ENCODE data around the gene PCK2.

Gene PCK2

DNA sequence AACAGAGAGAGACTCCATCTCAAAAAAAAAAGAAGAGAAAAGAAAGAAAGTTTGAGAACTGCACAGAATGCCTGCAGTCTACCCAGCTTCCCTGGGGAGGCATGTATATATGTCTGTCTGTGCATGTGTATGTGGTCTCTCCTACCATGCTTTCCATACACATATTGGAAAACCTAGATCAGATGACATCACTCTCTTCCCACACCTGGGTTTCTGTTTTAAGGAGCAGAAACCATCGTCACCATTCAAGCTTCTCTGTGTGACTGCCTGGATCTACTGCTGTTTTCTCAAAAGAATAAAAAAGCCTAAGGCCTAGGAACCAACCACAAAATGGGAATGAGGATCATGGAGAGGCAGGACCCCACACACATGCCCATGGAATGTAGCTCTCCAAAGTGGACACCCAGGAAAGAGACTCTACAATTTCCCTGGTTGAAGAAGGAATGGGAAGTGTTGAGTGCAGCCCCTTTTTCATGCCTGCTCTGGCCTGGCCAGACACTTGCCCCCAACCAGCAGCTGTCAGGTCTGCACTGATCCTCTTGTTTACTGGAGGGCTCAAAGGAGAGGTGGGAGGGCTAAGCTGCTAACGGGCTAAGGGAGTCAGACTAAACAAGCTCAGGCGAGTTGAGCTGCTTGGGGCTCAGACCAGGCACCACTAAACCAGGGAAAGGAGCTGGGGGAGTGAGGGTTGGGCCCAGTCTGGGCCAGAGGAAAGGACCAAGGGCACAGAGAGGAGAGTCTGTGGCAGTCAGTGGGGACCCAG is 7.7 kb upstream of the PCK2 start:
- TF ChIP-seq, protein P1, sequence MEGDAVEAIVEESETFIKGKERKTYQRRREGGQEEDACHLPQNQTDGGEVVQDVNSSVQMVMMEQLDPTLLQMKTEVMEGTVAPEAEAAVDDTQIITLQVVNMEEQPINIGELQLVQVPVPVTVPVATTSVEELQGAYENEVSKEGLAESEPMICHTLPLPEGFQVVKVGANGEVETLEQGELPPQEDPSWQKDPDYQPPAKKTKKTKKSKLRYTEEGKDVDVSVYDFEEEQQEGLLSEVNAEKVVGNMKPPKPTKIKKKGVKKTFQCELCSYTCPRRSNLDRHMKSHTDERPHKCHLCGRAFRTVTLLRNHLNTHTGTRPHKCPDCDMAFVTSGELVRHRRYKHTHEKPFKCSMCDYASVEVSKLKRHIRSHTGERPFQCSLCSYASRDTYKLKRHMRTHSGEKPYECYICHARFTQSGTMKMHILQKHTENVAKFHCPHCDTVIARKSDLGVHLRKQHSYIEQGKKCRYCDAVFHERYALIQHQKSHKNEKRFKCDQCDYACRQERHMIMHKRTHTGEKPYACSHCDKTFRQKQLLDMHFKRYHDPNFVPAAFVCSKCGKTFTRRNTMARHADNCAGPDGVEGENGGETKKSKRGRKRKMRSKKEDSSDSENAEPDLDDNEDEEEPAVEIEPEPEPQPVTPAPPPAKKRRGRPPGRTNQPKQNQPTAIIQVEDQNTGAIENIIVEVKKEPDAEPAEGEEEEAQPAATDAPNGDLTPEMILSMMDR (IDR thresholded peaks at IDR 0.05; ENCODE audit: low read depth, low read length): no peak

DNA sequence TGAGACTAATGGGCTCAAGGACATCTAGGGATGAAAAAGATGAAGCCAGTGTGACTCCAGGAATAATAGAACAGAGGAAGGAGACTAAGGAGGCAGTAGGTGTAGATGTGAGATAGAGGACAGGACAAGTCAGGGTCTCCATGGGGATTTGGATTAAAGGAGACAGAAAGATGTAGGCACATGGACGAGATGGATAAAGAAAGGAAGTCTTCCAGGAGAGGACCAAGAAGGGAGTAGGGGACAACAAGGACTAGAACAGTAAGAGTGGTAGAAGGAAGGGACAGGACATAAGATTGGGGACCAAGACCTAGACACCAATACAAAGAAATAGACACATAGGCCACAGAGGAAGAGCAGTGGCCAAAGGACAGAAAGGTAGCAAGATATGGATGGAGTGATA is 7.1 kb upstream of the PCK2 start:
- DNase-seq (ENCODE audit: extremely low read depth, low read depth): no peak
- TF ChIP-seq, protein P1 (IDR thresholded peaks at IDR 0.05; ENCODE audit: low read depth, low read length): no peak

More for the DNA sequence above, 7.7 kb upstream of the PCK2 start:
- no peak for DNase-seq (ENCODE audit: extremely low read depth, low read depth)

DNA sequence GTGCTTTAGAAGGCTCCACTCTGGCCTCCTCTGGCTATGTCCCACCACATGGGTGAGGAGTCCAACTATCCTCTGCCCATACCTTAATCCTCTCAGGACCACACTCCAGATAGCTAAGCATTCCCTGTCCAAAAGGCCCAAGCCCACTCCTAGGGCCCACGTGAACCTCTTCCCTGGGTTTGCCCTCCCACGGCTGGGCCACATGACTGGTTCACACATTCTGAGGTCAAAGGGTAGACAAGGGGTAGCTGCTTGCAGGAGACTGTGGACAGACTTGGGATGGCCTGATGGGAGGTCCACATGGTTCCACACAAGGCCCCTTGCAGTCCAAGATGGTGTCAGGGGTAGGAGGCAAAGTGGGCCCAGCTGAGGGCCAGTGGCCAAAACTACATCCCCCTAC is 6.0 kb upstream of the PCK2 start:
- DNase-seq (ENCODE audit: extremely low read depth, low read depth): no peak

DNA sequence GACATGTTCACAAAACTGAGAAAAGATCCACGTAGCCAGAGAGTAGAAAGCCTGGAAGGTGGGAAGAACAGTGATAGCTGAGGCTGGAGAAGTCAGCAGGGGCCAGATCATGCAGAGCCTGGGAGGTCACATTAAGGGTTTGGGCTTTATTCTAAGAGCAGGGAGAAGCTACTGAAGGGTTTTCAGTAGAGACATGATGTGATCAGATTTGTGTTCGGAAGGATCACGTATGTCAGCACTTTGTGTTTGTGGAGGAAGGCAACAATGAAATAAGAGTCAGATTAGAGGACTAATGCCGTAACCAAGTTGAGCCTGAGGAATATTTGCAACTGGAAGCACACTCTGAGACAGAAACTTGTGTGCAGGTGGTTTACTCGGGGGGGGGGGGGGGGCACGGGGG is 4.2 kb upstream of the PCK2 start:
- TF ChIP-seq, protein P1 (IDR thresholded peaks at IDR 0.05; ENCODE audit: low read depth, low read length): no peak
- no peak for DNase-seq (ENCODE audit: extremely low read depth, low read depth)

More for the DNA sequence above, 6.0 kb upstream of the PCK2 start:
- TF ChIP-seq, protein P1 (IDR thresholded peaks at IDR 0.05; ENCODE audit: low read depth, low read length): no peak

DNA sequence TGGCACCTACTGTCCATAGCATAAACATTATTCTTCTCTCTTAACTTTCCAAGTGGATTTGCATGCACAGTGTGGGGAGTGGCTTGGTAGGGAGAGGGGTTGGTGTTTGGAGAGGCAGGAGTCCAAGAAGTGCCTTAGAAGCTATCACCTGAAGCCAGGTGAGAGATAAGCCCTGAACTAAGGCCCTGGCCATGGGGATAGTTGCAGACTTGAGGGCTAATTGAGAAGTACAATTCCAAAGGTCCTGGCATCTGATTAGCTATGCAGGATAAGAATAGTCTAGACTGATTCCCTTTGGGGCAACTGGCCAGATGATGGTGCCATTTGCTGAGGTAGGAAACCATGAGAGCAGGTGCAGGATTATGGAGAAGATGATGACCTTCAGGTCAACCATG is 2.0 kb upstream of the PCK2 start:
- TF ChIP-seq, protein P1 (IDR thresholded peaks at IDR 0.05; ENCODE audit: low read depth, low read length): no peak

DNA sequence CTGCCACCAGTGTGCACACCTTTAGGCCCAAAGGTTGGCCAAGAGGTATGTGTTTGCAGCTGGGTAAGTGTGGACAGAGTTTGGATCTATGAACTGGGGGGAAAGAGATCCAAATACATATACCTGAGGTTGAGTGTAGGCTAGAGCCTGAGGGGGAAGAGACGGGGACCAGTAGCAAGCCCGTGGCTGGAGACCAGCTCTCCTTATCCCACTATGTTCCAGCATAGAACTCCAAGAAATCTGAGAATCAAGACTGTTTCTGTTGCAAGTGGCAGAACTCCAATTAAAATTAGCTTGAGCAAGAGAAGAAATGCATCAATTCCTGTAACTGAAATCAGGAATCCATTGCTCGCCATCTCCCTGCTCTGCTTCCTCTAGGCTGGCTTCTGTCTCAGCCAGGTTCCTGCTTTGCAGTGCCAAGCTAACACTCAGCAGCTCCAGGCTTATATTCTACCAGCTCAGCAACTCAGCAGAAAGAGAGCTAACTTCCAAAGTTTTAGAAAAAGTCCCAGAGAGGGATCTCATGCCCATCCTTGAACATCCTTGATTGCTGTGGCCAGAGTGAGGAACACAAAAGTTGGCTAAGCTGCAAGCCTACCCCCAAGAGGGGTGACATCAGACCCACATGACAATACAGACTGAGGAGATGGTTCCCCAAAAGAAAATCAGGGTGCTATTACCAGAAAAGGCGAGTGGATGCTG is 1.5 kb upstream of the PCK2 start:
- TF ChIP-seq, protein P1 (IDR thresholded peaks at IDR 0.05; ENCODE audit: low read depth, low read length): no peak
- no peak for DNase-seq (ENCODE audit: extremely low read depth, low read depth)

More for the DNA sequence above, 2.0 kb upstream of the PCK2 start:
- DNase-seq (ENCODE audit: extremely low read depth, low read depth): no peak

DNA sequence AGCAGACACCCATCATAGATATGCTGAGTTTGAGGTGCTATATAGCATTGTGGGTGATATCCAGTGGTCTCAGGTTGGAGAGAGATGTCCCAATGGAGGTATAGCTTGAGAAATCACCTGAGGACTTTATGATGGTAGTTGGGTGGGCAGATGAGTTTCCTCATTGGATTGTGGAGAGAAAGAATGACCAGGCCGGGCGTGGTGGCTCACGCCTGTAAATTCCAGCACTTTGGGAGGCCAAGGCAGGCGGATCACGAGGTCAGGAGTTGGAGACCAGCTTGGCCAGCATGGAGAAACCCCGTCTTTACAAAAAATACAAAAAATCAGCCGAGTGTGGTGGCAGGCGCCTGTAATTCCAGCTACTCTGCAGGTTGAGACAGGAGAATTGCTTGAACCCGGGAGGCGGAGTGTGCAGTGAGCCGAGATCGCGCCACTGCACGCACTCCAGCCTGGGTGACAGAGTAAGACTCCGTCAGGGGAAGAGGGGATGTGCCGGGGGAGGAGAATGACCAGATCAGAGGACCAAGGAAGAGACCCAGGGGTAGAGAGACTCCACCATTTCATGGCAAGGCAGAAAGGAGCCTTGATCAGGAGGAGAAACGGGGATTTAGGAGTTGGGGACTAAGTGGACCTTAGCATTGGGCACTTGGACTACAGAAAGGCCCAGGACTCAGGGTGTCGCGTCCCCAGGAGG is 757 bp upstream of the PCK2 start:
- TF ChIP-seq, protein P1 (IDR thresholded peaks at IDR 0.05; ENCODE audit: low read depth, low read length): no peak
- DNase-seq (ENCODE audit: extremely low read depth, low read depth): no peak

Measured in AG09319 (cell line).